ENCODE results near the gene KLF16. TPM values are rescaled to one million over a fixed set of nuclear protein-coding genes. Genes with fewer than 3 reads are reported as not detected.

KLF16 gene
- total RNA-seq, 1 donor from 2014 or later = 7.2 TPM

DNA sequence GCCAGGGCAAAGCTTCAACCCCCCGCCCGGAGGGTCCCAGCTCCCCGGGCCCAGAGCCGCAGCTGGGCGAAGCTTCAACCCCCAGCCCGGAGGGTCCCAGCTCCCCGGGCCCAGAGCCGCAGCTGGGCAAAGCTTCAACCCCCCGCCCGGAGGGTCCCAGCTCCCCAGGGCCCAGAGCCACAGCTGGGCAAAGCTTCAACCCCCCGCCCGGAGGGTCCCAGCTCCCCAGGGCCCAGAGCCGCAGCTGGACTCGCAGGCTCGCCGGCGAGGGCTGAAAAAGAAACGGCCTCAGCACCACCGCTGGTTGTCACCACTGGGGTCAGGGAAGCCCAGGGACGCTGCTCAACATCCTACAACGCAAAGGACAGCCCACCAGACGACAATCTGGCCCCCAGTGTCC is 20.3 kb downstream of the KLF16 start:
- DNase-seq (ENCODE audit: low read depth) = no peak

DNA sequence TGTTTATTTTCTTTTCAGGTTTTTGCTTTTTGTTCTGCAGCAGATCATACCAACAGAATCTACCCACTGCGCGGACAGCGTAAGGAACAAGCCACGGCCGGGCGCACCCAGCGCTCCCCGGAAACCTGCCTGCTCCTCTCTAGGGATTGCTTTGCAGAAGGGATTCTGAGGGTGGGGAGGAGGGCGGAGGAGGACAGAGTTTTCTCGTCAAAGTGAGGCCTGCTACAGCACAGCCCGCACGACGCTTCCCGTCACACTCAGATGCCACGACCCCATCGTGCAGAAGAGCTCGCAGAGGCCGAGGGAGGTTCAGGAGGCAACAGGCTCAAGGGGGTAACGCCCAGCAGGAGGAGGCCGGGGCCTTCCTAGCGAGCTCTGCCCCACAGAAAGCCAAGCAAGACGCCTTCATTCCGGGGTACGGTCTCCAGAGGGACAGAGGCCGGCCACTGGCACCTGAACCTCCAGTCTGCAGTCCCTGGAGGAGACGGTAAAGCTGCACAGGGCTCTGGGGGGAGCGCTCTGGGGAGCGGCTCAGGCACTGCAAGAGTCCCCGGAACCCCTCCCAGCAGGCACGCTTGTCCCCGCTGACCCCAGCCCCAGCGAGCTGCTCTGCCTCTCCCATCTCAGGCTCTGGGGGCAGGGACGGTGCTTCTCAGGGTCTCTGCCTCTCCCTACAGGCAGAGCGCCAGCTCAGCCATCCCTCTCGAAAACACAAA is 22.0 kb downstream of the KLF16 start:
- no peak for DNase-seq (ENCODE audit: low read depth)

DNA sequence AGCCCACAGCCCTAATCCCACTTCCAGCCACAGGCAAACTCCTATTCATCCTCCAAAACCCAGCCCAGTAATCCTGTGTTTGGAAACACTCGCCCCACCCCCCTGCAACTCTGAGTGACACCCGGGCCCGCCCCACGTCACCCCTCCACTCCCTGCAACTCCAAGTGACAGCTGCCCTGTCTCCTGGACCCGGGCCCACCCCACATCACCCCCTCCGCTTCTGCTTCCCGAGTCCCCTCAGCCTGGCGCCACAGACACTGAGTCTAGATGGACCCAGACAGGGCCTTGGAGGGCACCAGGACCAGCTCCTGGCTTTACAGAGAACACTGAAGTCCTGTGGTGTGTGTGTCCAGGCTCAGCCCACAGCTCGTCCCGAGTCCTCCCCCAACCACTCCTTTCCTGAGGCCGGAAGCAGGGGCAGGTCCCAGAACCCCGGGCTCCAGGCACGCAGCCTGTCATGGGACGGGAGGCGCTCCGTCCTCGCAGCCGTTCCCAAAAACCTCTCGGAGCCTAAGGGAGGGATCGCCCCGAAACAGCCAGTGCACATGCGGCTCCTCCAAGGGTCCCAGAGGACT is 22.8 kb downstream of the KLF16 start:
- DNase-seq (ENCODE audit: low read depth) = no peak

DNA sequence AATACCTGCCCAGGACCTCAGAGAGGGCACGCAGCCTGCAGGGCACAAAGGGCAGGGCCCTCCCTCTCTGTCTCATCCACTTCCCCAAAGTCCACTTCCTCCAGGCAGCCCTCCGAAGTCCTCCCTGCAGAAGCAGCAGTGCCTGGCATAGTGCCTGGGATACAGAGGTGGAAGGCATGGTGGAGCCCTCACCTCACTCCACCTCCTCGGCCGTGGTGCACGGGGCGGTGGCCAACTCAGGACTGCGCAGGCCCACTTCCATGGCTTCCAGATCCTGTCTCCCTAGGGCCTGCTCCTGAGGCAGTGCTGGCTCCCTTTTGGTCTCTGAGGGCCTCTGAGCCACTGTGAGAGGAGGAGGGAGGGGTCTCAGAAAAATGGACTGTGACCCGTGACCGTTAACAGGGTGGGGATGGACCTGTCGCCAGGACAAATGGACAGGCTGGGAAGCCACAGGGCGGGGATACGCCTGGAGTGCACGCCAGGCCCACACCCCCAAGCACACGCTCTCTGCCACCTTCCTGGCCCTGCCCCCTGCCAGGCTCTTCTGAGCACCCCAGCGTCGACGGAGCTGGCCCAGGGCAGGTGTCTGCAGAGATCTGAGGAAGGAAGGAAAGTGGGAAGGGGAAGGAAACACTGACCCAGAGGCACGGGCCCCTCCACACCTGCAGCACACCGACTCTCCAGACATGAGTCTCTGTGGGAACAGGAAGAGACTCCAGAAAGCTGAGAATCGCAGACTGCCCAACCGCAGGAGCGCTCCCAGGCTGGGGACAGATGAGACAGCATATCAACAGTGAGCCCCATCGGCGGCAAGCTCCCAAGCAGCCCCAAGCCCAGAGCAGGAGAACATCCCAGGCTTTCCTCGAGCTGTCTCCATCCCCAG is 23.5 kb downstream of the KLF16 start:
- no peak for DNase-seq (ENCODE audit: low read depth)

DNA sequence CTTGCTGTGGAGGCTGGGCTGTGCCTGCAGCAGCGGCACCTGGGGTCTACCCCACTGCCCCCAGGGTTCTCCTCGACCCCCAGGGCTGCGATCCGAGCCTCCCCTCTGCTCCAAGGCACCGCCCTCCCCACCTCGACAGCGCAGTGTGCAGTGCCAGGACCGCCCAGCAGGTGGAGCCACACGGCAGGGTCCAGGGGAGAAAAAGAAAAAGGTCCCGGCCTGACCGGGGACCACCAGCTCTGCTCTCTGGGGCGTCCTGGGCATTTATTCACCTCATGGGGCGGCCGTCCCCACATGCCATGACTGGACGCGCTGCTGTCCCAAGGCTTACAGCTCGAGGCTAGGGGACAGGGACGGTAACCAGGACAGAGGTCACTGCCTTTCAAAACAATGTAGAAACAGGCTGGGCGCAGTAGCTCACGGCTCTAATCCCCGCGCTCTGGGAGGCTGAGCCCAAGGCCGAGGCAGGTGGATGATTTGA is 25.7 kb downstream of the KLF16 start:
- DNase-seq (ENCODE audit: low read depth) = no peak

DNA sequence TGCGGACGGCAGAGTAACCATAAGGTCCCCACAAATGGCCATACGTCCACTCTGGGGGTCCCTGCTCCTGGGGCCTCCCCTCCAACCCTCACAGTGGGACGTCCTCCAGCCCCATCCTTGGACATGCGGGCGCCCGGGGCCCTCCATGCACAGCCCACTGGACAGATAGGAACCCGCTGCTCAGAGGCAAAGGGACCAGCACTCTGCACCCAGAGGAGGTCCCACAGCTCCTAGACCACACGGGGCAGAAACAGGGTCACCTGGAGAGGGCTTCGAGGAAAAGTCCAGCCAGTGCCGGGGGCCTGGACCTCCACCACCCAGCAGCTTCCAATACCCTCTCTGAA is 26.2 kb downstream of the KLF16 start:
- DNase-seq (ENCODE audit: low read depth) = no peak

DNA sequence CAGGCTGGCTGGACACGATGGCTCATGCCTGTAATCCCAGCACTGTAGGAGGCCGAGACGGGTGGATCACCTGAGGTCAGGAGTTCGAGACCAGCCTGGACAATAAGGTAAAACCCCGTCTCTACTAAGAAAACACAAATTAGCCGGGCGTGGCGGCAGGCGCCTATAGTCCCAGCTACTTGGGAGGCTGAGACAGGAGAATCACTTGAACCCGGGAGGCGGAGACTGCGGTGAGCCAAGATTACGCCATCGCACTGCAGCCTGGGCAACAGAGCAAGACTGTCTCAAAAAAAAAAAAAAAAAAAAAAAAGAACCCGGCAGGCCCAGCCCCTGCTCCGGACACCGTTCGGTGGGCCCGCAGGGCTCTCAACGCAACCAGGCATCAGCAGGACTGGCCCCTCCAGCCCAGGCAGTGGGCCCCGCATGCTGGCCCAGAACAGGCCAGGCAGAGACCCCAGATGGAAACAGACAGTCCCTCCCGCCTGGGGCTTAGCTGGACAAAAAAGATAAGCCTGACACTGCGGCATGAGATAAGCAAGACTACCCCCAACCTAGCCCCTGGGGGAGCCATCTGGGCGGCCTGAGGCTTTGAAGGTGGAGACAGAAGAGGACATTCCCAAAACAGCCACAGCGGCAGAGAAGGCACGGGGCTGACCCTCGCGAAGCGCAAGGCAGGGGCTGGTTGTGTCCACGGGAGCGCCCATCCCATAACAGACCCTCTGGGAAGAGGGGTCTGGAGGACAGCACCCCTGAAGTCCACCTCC is 26.7 kb downstream of the KLF16 start:
- DNase-seq (ENCODE audit: low read depth) = no peak

DNA sequence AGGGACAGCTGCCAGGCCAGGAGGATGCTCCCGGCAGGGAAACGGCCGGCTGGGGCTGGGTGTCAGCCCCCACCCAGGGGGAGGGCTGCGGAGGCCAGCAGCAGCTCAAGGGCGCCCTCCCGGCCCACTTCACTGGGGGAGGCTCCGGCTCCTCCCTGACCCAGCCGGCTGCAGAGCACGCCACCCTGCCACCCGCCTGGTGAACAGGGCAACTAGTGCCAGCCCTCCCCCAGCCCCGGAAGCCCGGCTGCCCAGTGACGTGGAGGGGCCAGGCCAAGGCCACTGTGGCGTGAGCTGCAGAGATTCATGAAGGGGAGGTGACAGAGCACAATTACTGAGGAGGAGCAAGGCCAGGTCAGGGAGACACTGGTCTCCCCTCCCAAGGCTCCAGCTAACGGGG is 29.8 kb downstream of the KLF16 start:
- peak; percentile 6 for DNase-seq (ENCODE audit: low read depth)

DNA sequence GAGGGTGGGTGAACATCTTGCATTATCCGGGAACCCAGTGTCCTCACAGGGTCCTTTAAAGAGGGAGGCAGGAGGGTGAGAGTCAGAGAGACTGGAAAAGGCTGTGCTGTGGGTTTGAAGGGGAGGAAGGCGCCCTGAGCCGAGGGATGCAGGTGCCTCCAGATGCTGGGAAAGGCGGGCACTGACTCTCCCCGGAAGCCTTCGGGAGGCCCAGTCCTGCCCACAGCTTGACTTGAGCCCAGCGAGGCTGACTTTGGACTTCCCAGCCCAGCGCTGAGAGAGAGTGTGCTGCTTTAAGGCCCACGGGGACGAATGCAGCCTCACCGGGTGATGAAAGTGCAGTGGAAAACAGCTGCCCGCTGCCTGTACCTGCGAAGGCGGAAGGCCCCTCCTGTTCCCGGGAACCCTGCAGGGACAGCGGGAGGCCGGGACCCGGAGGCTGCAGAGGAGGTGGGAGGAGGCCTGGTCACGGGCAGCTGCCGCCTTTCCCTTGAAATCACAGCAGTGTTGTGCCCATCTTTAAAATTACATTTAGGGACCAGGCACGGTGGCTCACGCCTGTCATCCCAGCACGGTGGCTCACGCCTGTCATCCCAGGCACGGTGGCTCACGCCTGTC is 31.2 kb downstream of the KLF16 start:
- DNase-seq (ENCODE audit: low read depth) = no peak

DNA sequence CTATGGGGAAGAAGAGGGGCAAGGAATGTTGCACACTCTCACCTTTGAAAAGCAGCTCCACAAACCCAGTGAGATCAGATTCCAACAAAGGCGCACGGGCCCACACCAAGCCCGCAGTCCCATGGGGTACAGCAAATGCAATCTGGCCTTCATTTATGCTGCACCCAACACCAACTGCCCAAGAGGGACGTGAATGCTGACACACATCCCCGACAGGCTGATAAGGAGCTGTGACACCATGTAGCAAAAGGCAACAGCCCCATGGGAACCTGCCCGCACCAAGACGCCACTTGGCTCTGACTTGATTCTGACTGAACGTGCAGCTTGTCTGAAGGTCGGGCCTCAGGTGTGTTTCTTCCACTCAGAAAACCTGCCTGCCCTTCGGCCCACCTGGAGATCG is 32.4 kb downstream of the KLF16 start:
- DNase-seq (ENCODE audit: low read depth) = no peak

DNA sequence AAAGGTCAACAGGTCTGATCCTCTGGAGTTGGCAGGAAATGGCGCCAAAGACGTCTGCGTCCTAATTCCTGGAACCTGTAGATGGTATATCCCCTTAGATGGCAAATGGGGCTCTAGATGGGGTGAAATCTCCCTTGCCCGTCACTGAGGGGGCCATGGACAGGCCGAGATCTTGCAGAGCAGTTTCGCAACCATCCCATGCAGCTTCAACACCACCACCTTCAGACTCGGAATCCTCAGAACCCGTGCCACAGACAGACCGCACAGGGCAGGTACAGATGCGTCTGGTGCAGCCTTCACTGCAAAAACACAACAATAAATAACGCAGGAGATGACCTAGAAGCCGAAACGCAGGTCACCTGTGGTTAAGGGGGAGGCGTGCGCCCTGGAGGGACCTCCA is 32.8 kb downstream of the KLF16 start:
- no peak for DNase-seq (ENCODE audit: low read depth)

DNA sequence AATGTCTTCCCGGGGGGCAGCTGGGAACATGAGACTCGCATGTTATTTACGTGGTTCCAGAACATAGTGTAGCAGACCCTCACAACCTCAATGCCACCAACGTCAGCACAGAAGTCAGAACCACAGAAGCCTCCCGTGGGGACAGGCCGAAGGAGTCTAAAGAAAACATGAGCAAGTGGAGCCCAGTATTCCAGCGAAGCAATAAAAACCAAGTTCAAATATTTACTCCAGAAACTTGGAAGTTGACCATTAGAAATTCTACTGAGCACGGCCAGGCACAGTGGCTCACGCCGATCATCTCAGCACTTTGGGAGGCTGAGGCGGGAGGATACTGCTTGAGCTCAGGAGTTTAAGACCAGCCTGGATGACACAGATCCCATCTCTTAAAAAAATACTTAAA is 33.4 kb downstream of the KLF16 start:
- no peak for DNase-seq (ENCODE audit: low read depth)

DNA sequence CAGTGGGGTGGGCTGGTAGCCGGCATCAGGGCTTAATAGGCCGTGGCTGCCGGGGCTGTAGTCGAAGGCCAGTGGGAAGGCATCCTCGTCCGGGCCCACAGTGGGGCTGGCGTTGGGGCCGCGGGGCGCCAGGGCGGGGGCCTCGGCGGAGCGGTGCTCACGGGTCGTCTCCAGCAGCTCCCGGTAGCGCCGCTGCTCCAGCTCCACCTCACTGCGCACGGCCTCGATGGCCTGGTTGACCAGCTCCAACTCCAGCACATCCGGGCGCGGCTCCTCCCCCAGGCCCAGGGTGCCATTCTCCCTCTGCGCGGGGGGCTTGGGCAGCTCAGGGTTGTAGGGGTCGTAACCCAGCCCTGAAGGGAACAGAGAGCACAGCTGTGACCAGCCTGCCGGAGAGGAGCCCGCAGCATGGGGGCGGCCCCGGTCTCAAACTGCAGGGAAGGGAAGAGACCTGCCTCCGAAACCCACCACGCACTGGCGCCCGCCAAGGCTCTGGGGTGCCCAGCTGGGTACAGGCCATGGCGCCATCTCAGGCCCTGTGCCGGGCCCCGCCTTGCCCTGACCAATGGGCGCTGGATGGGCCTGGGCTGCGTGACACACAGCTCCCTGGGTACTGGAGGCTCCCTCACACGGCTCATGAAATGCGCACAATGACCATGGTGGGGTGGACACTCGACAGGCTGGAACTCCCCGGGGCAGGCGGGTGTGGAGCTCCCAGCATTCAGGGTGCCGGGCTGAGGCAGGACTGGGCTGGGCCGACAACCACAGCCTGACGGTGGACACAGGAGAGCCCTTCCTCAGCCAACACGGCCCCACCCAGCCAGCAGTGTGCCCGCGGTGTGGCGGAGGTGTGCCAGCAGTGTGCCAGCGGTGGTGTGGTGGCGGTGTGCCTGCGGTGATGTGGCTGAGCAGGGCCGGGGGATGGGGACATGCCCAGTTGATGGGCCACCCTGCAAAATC is 34.8 kb downstream of the KLF16 start:
- DNase-seq (ENCODE audit: low read depth) = no peak

DNA sequence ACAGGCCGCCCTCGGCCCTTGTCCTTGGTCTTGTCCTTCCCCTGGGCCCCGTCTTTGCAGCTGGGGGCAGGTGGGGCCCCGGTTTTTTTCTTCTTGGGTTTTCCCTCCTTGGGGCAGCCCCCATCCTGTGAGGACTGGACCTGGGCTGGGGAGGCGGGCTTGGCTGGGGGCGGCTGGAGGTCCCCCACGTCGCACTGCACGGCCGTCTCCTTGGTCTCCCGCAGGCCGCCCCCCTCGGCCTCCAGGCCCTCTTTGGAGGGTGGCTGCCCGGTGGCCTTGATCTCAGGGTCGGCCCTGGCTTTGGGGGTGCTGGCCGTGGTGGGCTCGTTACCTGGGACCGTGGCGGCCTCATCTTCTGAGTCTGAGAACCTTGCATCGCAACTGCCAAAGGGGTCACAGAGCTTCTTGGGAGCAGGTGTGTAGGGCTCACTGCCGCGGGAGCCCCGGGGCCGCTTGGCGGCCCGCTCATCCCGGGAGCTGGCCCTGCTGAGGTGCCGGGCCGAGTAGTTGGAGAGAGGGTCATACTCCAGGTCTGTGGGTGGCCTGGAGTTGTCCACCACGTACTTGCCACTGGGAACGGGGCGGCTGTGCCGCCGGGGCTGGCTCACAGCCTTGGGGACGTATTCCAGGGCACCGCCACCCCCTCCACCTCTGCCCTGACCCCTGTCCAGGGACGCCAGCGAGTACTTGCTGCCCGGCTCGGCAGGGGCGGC is 35.7 kb downstream of the KLF16 start:
- DNase-seq (ENCODE audit: low read depth) = no peak

DNA sequence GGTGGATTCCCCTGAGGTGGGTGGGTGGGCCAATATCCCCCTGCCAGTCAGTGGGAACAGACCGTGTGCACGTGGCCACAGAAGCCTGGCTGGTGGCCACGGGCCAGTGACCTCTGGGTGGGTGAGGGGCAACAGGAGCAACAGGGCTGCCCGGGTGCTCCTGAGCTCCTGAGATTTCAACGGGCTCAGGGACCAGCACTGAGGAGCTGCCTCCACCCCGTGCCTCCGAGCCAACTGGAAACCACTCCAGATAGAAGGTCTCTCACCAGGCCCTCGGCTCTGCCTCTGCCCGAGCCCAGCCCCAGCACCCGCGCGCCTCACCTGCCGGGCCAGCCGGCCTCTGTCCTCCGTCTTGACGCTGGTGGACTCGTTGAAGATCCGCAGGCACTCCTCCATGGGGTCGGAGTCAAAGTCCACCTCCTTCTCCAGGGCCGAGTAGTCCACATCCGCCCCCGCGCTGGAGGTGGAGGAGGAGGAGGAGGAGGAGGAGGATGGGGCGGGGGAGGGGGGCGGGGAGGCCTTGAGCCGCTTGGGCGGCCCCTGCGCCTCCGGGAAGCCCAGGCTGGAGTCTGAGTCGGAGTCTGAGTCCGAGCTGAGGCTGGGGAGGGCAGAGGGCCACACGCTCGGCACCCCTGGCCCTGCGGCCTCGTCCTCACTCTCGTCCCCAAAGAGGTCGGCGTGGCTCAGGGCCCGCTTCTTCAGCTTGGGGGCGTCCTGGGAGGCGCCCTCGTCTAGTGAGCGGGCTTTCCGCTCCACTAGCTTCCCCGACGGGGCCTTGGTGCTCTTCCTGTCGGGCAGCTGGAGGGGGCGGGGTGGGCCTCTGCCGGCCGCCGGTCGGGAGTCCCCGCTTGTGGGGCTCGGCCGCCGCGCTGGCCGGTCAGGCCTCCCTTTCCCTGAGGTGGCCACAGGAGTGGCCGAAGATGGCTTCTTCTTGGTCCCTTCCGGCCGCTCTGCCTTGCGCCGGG is 36.5 kb downstream of the KLF16 start:
- peak; percentile 41 for DNase-seq (ENCODE audit: low read depth)

DNA sequence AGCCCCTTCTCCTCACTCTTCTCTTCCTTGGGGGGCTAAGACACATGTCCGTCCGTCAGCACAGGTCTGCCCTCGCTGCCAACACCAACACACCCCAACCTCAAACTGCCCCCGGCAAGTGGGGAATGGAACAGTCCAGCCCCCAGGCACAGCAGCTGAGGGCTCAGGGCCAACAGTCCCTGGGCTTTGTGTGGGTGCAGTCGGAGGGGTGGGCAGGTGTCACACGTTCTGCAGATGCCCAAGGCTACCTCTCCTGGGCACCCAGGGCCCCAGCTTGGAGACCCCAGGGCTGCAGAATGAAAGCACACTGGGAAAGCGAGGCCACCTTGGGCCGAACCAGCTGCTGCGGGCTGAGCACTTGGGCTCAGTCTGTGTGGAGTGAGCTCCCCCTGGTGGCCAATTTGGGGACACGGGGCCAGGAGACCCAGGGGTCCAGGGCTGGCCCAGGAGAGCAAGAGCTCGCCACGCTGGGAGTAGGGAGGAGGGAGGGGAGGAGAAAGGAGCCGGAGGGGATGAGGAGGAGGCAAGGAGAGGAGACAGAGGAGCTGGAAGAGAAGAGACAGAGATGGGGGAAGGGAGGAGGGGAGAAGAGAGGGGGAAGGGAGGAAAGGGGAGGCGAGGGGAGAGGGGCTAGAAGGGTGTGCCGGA is 37.3 kb downstream of the KLF16 start:
- peak; percentile 46 for DNase-seq (ENCODE audit: low read depth)

DNA sequence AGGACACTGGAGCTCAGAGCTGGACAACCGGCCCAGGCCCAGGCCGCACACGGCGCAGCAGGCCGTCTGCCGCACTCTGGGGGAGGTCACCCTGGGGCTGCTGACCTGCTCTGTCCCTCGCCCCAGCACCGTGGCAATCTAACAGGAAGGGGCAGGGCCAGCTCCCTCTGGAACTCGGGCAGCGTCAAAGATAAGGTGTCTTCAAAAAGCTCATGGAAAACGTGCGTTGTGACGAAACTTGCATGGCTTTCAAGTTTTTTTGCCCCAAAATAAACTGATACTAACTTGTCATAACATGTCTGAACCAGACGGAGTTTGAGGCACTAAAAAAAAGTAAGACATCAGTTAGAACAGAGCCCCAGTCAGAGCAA is 39.1 kb downstream of the KLF16 start:
- no peak for DNase-seq (ENCODE audit: low read depth)

Measured in renal cortical epithelial cell (primary cell).